NCI-H1694 (cell line): ENCODE results near the gene ESPNL.

ENCODE experiments used
- DNase-seq: peaks from one replicate; lab custom pipeline; 2025; lab: John Stamatoyannopoulos, UW

The ESPNL gene

GRCh38 chr2:238079874-238080327 is 20.2 kb upstream of the ESPNL start:
- DNase-seq: no peak

GRCh38 chr2:238080518-238080917 is 19.6 kb upstream of the ESPNL start:
- DNase-seq: no peak

GRCh38 chr2:238081150-238081549 is 19.0 kb upstream of the ESPNL start:
- no peak for DNase-seq

- DNase-seq: no peak
These were observed 18.6 kb upstream of the ESPNL start for GRCh38 chr2:238081561-238081960.

- no peak for DNase-seq
These were observed 18.0 kb upstream of the ESPNL start for GRCh38 chr2:238082151-238082550.

- no peak for DNase-seq
These were observed 17.3 kb upstream of the ESPNL start for GRCh38 chr2:238082827-238083226.

- no peak for DNase-seq
These were observed 16.2 kb upstream of the ESPNL start for GRCh38 chr2:238083919-238084318.

- no peak for DNase-seq
These were observed 15.4 kb upstream of the ESPNL start for GRCh38 chr2:238084761-238085160.

GRCh38 chr2:238085899-238086298 is 14.2 kb upstream of the ESPNL start:
- DNase-seq: no peak

GRCh38 chr2:238087211-238087610 is 12.9 kb upstream of the ESPNL start:
- DNase-seq: no peak

- DNase-seq: no peak
These were observed 9.3 kb upstream of the ESPNL start for GRCh38 chr2:238090887-238091286.

- no peak for DNase-seq
These were observed 8.6 kb upstream of the ESPNL start for GRCh38 chr2:238091436-238092060.

- no peak for DNase-seq
These were observed 7.6 kb upstream of the ESPNL start for GRCh38 chr2:238092486-238093035.

- no peak for DNase-seq
These were observed 6.7 kb upstream of the ESPNL start for GRCh38 chr2:238093181-238094140.

GRCh38 chr2:238094438-238095022 is 5.6 kb upstream of the ESPNL start:
- DNase-seq: no peak

- no peak for DNase-seq
These were observed 5.0 kb upstream of the ESPNL start for GRCh38 chr2:238095143-238095542.

GRCh38 chr2:238096311-238097011 is 3.7 kb upstream of the ESPNL start:
- no peak for DNase-seq

- no peak for DNase-seq
These were observed 2.7 kb upstream of the ESPNL start for GRCh38 chr2:238097201-238097987.

- DNase-seq: no peak
These were observed 1.9 kb upstream of the ESPNL start for GRCh38 chr2:238097988-238098871.
